GM21723 (cell line): ENCODE measurements around the gene SEMA4A.
"Not testable (repeated sequence)": the region's sequence is repeated elsewhere in the genome, so short reads cannot be mapped to it uniquely, and the experiment has no call there.

Experiments used
- ATAC-seq: cut with Tn5 transposase; IDR thresholded peaks from one replicate; pipeline ENCODE4 v1.9.1; 2021; ENCODE audit warnings: mild to moderate bottlenecking, moderate library complexity; ENCODE audit not compliant: unreplicated experiment

The SEMA4A gene

GRCh38 chr1:156153362-156153761, at the start of gene SEMA4A:
Gene SEMA4A, plus strand, starts transcription at chr1:156153585. Its CDS starts 994 bp downstream, at chr1:156154579.
- no peak for ATAC-seq

DNA sequence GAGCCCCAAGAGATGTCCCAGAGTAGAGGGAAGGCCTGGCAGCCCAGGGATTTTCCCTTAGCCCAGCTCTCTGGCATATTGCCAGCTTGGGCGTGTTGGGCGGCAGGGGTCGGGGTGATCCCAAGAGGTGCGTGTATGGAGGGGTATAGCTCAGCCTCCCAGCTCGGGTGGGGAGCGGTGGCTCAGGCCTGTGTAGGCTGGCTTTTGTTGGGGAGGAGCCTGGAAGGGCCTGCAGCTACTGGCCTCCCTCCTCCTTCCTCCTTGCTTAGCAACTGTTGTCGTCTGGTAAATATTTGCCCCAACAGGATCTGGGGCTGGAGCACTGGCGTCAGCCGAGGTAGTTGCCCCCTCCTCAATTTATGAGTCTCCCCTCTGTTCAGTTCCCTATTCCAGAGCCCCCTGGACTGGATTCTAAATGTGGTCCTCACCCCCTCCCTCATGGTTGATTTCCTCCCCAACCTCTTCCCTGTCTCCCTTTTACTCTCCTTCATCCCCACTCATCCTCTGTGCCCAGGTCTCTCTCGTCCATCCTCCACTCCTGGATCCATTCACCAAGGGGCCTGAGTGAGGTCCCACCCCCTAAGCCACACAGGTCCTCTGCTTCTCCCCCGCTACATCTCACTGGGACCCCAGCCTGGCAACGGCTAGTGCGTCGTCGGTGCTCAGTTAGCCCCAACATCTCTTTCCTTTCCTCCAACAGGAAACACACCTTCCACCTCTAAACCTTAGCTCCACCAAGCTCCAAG, 49.1 kb upstream of the SEMA4A start:
- no peak for ATAC-seq

- no peak for ATAC-seq
These were observed 48.2 kb upstream of the SEMA4A start for GRCh38 chr1:156104861-156105832.

DNA sequence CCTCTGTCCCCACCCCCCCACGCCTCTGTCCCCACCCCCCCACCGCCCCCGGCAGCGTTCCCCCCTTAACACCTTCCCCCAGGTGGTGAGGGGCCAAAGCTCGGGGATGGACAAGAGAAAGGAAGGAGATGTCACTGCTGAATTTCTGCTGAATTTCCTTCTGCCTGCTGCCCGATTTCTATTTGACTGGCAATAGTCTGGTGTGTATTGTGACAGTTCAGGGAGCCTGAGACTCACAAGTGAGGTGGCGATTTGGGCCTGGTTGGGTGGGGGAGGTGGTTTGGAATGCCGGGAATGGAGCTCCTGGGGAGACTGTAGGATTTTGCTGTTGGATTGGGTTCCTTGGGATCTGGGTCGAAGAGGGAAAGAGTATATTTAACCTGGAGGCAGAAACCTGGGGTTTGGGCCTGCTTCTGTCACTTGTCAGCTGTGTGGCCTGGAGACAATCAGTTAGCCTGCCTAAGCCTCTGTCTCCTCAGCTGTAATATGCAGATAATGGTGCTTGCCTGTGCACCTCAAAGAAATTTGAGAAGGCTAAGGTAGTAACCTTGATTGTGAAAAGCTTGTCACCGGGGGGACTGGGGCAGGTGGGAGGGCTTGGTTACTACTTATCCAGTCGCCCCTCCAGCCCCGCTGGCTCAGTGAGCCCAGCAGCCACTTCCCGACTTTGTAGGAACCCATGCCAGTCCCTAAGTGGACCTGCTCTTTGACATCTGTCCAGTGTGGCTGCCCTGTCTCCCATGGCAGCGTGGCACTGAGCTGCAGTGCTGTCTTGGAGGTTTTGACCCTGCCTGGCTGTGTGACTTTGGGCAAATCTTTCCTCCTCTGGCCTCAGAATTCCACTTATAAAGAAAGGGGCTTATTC, 46.5 kb upstream of the SEMA4A start:
- ATAC-seq: no peak

- ATAC-seq: no peak
These were observed 45.3 kb upstream of the SEMA4A start for GRCh38 chr1:156108057-156108456.

DNA sequence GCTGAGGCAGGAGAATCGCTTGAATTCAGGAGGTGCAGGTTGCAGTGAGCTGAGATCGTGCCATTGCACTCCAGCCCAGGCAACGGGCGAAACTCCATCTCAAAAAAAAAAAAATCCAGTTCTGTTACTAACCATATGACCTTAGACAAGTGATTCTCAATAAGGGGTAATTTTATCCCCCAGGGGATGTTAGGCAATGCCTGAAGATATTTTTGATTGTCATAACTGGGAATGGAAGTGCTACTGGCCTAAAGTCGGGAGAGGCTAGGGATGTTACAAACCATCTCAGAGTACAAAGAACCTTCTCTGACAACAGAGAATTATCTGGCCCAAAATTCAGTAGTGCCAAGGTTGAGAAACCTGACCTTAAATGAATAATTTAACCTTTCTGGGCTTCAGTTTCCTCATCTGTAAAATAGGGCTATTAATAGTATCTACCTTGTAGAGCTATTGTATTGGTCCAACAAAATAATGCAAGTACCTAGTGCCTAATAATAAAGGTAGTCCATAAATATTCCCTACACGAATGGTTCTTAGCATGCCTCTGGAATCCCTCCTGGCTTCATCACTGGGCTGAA, 44.6 kb upstream of the SEMA4A start:
- no peak for ATAC-seq

DNA sequence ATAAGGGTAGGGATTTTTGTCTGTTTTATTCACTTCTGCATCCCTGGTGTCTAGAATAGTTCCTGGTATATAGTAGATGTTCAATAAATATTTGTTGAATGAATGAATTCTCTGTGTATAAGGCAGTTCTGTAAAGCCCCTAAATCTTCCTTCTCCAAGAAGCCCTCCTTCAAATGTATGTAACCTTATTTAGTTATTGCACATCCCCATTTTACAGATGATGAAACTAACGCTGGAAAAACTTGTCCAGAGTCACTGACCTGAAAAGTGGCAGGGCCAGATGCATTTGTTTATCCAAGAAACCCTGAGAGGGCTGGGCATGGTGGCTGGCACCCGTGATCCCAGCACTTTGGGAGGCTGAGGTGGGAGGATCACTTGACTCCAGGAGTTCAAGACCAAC, 43.1 kb upstream of the SEMA4A start:
- no peak for ATAC-seq

DNA sequence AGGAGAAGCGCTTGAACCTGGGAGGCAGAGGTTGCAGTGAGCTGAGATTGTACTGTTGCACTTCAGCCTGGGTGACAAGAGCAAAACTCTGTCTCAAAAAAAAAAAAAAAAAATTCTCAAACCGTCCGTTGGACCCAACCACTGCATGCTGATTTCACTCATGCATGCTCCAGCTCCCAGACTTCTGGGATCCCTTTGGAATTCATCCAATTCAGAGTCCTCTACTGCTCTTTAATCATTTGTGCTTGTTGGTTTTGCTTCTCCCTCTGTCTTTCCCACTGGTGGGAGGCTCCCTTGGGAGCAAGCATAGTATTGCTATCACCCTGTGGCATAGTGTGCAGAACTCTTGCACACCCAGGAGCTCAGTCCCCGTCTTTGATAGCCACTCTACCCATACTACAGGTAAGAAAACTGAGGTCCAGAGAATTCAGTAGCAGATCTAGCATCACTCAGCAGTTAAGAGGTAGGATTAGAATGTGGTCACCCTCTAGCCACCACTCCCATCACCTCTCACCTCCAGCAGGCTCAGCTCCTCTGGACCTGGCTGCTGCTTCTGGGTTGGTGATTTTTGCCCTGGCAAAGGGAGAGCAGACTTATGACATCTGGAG, 41.9 kb upstream of the SEMA4A start:
- ATAC-seq: no peak

GRCh38 chr1:156112276-156113137, 40.9 kb upstream of the SEMA4A start:
- no peak for ATAC-seq

DNA sequence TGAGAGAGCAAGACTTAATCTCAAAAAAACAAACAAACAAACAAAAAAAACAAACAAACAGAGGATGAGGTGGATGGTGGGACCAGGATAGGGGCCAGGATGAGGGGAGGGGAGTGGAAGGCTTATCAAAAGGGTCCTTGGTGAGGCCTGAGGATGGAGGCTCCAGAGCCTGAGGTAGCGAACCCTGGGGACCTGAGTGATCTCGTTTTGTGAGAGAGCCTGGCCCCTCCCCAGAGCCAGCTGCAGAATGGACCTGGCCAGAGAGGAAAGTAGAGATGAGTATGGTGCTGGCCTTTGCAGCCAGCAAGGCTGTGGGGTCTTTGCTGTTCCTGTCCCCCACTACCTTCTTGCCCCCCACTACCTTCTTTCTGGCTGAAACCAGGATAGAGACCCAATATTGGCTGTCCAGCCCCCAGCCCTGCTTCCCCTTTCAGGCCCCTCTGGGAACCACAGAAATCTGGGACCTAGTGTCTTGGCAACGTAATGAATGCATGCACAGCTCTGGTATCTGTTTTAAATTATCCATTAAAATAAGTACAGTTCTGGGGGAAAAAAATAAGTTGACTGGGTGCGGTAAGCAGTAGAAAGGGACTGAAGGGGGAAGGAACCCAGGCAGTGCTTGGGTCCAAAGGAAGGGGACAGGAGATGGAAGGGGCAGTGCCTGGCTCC, 40.0 kb upstream of the SEMA4A start:
- ATAC-seq: no peak

GRCh38 chr1:156114101-156114918, 39.1 kb upstream of the SEMA4A start, which contains the start of gene LMNA:
Gene LMNA, plus strand, starts transcription at chr1:156114711. Its CDS starts 208 bp downstream, at chr1:156114919.
- peak; percentile 72 for ATAC-seq

GRCh38 chr1:156114919-156115513, 38.4 kb upstream of the SEMA4A start:
- ATAC-seq: peak; percentile 16

- ATAC-seq: no peak
These were observed 37.6 kb upstream of the SEMA4A start for GRCh38 chr1:156115514-156116374.

GRCh38 chr1:156116731-156117130, 36.7 kb upstream of the SEMA4A start:
- ATAC-seq: not testable (repeated sequence)

DNA sequence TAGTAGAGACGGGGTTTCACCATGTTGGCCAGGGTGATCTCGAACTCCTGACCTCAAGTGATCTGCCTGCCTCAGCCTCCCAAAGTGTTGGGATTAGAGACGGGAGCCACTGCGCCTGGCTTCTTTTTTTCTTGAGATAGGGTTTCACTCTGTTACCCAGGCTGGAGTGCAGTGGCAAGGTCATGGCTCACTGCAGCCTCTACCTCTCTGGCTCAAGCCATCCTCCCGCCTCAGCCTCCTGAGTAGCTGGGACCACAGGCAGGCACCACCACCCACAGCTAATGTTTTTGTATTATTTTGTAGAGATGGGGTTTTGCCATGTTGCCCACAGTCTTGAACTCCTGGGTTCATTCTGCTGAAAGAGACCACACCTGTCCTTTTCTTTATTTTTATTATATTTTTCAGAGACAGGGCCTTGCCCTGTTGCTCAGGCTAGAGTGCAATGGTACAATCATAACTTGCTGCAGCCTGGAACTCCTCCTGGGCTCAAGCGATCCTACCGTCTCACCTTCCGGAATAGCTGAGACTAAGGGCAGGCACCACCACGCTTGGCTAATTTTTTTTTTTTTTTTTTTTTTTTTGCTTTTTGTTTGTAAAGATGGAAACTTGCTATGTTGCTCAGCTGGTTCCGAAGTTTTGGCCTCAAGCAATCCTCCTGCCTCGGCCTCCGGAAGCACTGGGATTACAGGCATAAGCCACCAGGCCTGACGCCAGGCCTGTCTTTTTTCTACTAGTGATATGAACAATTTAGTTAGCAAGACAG, 35.8 kb upstream of the SEMA4A start:
- ATAC-seq: no peak
